Activated CD8-positive, alpha-beta memory T cell treated with anti-CD3 and anti-CD28 coated beads, Interleukin-2, amount 50 U/mL, for 24 hours (primary cell): ENCODE data around the gene PIGO.

Experiments used
- DNase-seq: peaks from one replicate; pipeline ENCODE4 v3.0.0-alpha.2; 2020; ENCODE audit errors: extremely low read depth

PIGO gene

DNA sequence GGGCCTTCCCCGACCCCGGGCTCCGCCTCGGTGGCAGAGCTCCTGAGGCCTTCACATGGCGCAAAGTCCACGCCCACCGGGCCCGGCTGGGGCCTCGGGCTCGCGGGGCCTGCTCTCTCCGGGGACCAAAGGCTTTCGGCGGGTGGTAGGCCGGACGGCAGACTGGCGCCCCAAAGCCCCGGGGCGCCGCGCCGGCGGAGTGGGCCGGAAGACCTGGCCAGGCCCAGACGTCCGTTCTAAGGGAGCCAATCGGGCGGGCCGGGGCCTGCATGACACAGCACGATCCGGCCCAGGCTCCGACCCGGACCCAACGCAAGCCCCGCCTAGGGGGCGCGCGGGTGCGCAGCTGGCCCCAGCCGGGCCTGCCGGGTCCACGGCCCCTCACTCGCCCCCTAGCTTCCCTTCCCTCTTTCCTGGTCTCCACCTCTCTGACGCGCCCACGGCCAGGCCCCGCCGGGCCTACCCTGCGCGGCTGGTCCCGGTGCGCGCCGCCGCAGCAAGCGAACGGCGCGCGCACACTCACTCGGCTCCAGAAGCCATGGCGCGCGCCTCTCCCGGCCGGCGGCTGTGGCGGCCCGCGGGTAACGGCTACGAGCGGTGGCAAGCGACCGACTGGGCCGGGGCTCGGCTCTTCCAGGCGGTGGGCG lies 24.5 kb downstream of the PIGO start:
- no peak for DNase-seq

- no peak for DNase-seq
Measured at GRCh38 chr9:35070823-35071813, 25.3 kb downstream of the PIGO start.

GRCh38 chr9:35069020-35069419 lies 27.4 kb downstream of the PIGO start:
- DNase-seq, result no peak

- DNase-seq, result no peak
Measured at GRCh38 chr9:35067056-35067455, 29.3 kb downstream of the PIGO start.

DNA sequence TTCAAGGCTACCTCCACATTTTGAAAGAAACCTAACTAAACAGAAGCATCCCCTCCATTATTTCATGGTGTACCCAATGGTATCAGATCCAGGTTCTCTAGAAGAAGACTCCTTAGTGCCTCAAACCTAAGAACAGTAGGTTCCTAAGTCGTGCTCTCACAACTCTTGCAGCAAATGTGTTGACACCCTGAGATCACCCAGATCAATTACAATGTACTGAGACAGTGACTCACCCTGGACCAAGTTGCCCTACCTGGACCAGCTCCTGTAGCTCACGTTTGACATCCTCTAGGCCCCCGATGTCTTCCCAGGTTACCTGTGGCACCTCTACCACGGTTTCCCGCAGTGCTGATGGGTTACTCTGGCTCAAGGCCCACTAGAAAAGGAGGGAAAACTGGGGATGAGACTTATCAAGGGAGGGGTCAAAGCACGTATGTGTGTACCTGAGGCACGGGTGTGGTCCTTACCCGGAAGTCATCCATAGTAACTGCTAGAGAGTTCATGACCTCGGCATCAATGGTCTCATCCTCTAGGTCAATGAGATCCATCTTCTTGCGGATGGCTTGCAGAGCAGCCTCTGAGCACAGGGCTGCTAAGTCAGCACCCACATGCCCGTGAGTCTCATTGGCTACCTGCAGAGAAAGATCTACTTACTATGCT lies 35.7 kb downstream of the PIGO start:
- no peak for DNase-seq

DNA sequence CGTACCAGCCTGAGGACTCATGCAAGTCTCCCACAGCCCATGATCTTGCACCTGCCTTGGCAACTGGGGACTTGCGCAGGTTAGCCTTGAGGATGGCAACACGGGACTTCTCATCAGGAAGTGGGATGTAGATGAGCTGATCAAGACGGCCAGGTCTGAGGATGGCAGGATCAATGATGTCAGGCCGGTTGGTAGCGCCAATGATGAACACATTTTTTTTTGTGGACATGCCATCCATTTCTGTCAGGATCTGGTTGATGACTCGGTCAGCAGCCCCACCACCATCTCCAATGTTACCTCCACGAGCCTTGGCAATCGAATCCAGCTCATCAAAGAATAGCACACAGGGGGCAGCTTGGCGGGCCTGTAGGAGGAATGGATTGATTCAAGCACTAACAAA lies 37.0 kb downstream of the PIGO start:
- DNase-seq, result no peak

DNA sequence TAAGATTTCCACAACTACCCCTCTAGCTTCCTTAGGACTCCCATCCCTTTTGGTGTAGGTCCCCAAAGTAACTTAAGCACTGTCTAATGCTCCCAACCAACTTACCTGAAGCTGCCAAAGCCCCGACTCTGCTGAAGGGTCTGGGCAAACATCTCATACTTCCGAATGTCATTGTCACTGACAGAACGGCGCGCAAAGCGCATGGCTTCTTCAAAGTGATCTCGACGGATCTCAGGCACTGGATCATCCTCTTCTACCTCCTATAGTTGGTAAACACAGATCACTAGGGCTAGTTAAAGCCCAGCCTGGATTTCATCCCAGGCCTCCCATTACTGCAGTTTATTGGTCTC lies 39.1 kb downstream of the PIGO start:
- no peak for DNase-seq

DNA sequence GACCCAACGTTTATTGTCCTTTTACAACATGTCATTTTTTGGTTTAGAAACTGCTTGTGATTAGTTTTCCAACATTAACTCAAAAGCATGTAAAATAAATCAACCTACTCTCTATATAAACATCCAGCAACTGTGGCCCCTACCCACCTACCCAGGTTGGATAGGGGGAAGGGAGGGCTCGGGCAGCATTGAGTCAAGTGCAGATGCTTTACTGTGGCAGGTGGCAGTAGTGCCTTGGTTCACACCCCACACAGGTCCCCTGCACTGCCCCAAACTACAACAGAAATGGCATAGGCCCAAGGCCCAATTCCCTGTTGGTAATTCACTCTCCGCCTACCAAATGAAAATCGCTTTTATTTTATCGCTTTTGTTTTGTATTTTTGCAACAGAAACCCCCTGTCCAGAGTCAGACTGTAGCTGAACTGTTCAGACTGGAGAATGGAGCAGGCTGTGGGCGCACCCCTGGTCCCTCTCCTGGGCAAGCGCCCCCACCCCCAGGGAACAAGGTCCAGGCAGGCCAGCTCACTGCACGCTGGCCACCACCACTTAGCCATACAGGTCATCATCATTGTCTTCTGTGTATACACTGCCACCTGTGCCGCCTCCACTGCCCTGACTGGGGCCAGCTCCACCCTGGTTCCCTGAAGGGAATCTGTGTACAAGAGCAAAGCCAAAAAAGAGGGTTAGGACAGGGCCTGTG lies 39.7 kb downstream of the PIGO start:
- DNase-seq, result no peak

DNA sequence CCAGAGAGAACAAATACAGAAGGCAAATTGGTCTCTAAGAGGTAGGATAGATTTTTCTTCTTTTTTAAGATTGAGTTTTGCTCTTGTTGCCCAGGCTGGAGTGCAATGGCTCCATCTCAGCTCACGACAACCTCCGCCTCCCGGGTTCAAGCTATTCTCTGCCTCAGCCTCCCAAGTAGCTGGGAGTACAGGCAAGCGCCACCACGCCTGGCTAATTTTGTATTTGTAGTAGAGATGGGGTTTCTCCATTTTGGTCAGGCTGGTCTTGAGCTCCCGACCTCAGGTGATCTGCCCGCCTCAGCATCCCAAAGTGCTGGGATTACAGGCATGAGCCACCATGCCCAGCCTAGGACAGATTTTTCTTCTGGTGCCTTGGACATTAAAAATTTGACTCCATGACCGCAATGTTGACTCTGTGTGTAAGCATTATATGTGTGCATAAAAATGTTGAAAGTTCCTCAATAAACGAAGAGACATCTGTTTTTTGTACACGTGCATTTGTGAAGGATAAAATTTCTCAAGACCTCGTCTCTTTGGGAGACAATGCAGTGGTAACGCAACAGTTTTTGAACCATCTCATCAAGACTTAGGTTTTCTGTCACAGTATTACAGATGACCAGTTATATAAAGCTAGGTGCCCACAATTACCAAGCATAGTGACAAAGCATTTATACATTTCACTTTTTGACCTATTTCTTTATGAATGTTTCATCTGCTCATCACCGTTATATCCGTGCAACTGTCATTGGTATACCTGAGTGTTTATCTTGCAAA lies 41.3 kb downstream of the PIGO start:
- no peak for DNase-seq

GRCh38 chr9:35054185-35054835 lies 42.1 kb downstream of the PIGO start:
- no peak for DNase-seq

GRCh38 chr9:35051069-35051967 lies 45.1 kb downstream of the PIGO start:
- no peak for DNase-seq

- DNase-seq, result no peak
Measured at GRCh38 chr9:35048511-35048910, 47.9 kb downstream of the PIGO start.

DNA sequence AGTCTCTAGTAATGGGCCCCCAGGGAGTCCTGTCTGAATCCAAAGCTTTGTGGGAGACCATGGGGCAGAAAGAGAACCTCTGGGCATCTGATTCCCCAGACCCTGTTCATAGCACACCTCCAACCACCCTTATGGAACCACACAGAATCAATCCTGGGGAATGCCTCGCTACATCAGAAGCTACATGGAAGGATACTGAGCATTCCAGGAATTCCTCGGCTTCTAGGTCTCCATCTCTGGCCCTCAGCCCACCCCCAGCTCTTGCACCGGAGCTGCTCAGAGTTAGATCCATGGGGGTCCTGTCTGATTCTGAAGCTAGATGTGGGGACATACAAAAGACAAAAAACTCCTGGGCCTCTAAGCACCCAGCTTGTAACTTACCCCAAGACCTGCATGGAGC lies 52.3 kb downstream of the PIGO start:
- no peak for DNase-seq

GRCh38 chr9:35042891-35043545 lies 53.4 kb downstream of the PIGO start:
- DNase-seq, result no peak

- no peak for DNase-seq
Measured at GRCh38 chr9:35042081-35042604, 54.2 kb downstream of the PIGO start.
